CD14-positive monocyte (primary cell): Measurements from ENCODE around the gene CEP120. TPM values are rescaled to one million over a fixed set of nuclear protein-coding genes. Genes with fewer than 3 reads are reported as not detected.

Experiments used
- DNase-seq, 3 donors: peaks; one replicate each; pipeline ENCODE4 v3.0.0-alpha.2; 2011 to 2022
- H2AFZ ChIP-seq: 2 replicates; pipeline ENCODE4 v1.6.0; 2012; ENCODE audit warnings: mild to moderate bottlenecking, low read depth, low read length, inconsistent platforms; ENCODE audit not compliant: insufficient read depth, poor library complexity, severe bottlenecking
- H3K27ac ChIP-seq, 2 donors: 1 replicate in 1 of 2; 2 replicates in 1 of 2; pipeline ENCODE4 v1.5.1; 2012 to 2013; ENCODE audit warnings: low read length in 2 of 2, control low read depth in 1 of 2, inconsistent platforms in 1 of 2, low read depth in 1 of 2, mild to moderate bottlenecking in 1 of 2
- H3K27me3 ChIP-seq, 2 donors: one replicate each; pipeline versions ENCODE4 v1.6.0 to v1.6.1; 2011 to 2013; ENCODE audit warnings: low read length in 2 of 2; ENCODE audit not compliant: control insufficient read depth in 2 of 2, insufficient read depth in 2 of 2
- H3K36me3 ChIP-seq, 2 donors: replicated peaks in 1 of 2; 1 replicate in 1 of 2; 2 replicates in 1 of 2; pipeline versions ENCODE4 v1.5.1 to v1.6.1; 2012 to 2013; ENCODE audit warnings: low read length in 2 of 2, control low read depth in 1 of 2, inconsistent platforms in 1 of 2, mild to moderate bottlenecking in 1 of 2; ENCODE audit not compliant: insufficient read depth in 2 of 2, control insufficient read depth in 1 of 2
- H3K4me1 ChIP-seq, 2 donors: 1 replicate in 1 of 2; 2 replicates in 1 of 2; pipeline versions ENCODE4 v1.5.1 to v1.6.1; 2012 to 2013; ENCODE audit warnings: low read length in 2 of 2, control low read depth in 1 of 2, inconsistent platforms in 1 of 2, mild to moderate bottlenecking in 1 of 2, moderate library complexity in 1 of 2; ENCODE audit not compliant: insufficient read depth in 2 of 2, control insufficient read depth in 1 of 2
- H3K4me2 ChIP-seq: replicated peaks from 2 replicates; pipeline ENCODE3; 2012; ENCODE audit warnings: low read length, moderate library complexity, mild to moderate bottlenecking; ENCODE audit not compliant: poor library complexity, severe bottlenecking; ENCODE audit errors: extremely low read depth
- H3K4me3 ChIP-seq, 3 experiments: fragments of 200-600 bp in 1 of 3; sonication (generic) in 1 of 3; replicated peaks in 1 of 3; 1 replicate in 2 of 3; 2 replicates in 1 of 3; pipeline ENCODE4 v1.5.1; 2011 to 2013; ENCODE audit warnings: low read length in 3 of 3, mild to moderate bottlenecking in 3 of 3, control low read depth in 2 of 3, low read depth in 2 of 3, inconsistent platforms in 1 of 3, moderate library complexity in 1 of 3
- H3K79me2 ChIP-seq: 2 replicates; pipeline ENCODE4 v1.6.0; 2012; ENCODE audit warnings: mild to moderate bottlenecking, control low read depth, inconsistent platforms, low read length, moderate library complexity; ENCODE audit not compliant: insufficient read depth
- H3K9ac ChIP-seq: 2 replicates; pipeline ENCODE4 v1.6.0; 2017; ENCODE audit warnings: low read length, mild to moderate bottlenecking; ENCODE audit not compliant: insufficient read depth, poor library complexity, severe bottlenecking
- H3K9me3 ChIP-seq, 2 donors: replicated peaks in 1 of 2; 1 replicate in 1 of 2; 2 replicates in 1 of 2; pipeline versions ENCODE4 v1.5.1 to v1.6.1; 2012 to 2013; ENCODE audit warnings: low read length in 2 of 2, control low read depth in 1 of 2; ENCODE audit not compliant: control insufficient read depth in 1 of 2, insufficient read depth in 1 of 2
- H4K20me1 ChIP-seq: 2 replicates; pipeline ENCODE4 v1.6.0; 2012; ENCODE audit warnings: mild to moderate bottlenecking, low read length, control low read depth, moderate library complexity; ENCODE audit not compliant: insufficient read depth
- H3K27ac Mint-ChIP-seq, 7 donors: one replicate each; pipeline ENCODE4 v1.8.0; 2020; ENCODE audit warnings: mild to moderate bottlenecking in 7 of 7, mixed read lengths in 7 of 7, moderate library complexity in 6 of 7, inconsistent platforms in 2 of 7
- H3K27me3 Mint-ChIP-seq, 3 donors: one replicate each; pipeline ENCODE4 v1.8.0; 2021 to 2022; ENCODE audit warnings: low read depth in 3 of 3, mild to moderate bottlenecking in 3 of 3, mixed read lengths in 3 of 3, moderate library complexity in 3 of 3, inconsistent platforms in 1 of 3
- H3K36me3 Mint-ChIP-seq, 2 donors: one replicate each; pipeline ENCODE4 v1.8.0; 2020; ENCODE audit warnings: mixed read lengths in 2 of 2, inconsistent platforms in 1 of 2, mild to moderate bottlenecking in 1 of 2
- H3K4me1 Mint-ChIP-seq: one replicate; pipeline ENCODE4 v1.8.0; 2020; ENCODE audit warnings: mild to moderate bottlenecking, mixed read lengths
- H3K4me3 Mint-ChIP-seq, 2 donors: one replicate each; pipeline ENCODE4 v1.8.0; 2020; ENCODE audit warnings: mild to moderate bottlenecking in 2 of 2, mixed read lengths in 2 of 2, moderate library complexity in 1 of 2
- H3K9me3 Mint-ChIP-seq, 7 donors: one replicate each; pipeline ENCODE4 v1.8.0; 2020 to 2022; ENCODE audit warnings: mixed read lengths in 7 of 7, mild to moderate bottlenecking in 6 of 7, moderate library complexity in 6 of 7, inconsistent platforms in 2 of 7
- CTCF ChIP-seq: fragments of 200-600 bp; IDR thresholded peaks from one replicate; pipeline ENCODE4 v1.8.0; 2022; ENCODE audit warnings: antibody characterized with exemption, mild to moderate bottlenecking
- whole genome bisulfite sequencing: methylation state at CpG from one replicate; pipeline ENCODE4 v1.1.5; 2013; ENCODE audit warnings: missing lambda C conversion rate; ENCODE audit not compliant: insufficient coverage; 5-methylcytosine and 5-hydroxymethylcytosine counted together
- intact Hi-C, 2 donors: fragments of 100-400 bp; cut with micrococcal nuclease; formaldehyde crosslinking; loops; one replicate each; pipeline versions ENCODE4 v1.15.0 to v1.15.1; 2023
- polyA plus RNA-seq, 3 donors: library from polyadenylated mRNA; depleted of rRNA in 1 of 3; unstranded in 2 of 3; stranded (reverse) in 1 of 3; fragments of 300-500 nt in 2 of 3; fragments of >200 nt in 1 of 3; fragmentation: Illumina TruSeq in 2 of 3; gene quantifications; 1 replicate in 2 of 3; 2 replicates in 1 of 3; pipeline ENCODE4 v1.2.3, GENCODE V29; 2012 to 2021

Gene CEP120
- polyA plus RNA-seq, 3 donors = 6.4 to 7.2 (median 6.6) TPM

GRCh38 chr5:123448017-123448617, 24.9 kb upstream of the CEP120 start:
- Histone ChIP-seq H4K20me1 (no peaks in the 10 kb centered on the region), H3K4me3 (no peak overlapping the region), H3K9ac (no peak overlapping the region), H3K27me3 (no peaks in the 10 kb centered on the region), H2AFZ (no peak overlapping the region), H3K4me1 (peaks cover 10 to 11% of the 10 kb centered on the region in 2 donors), H3K9me3 (no peaks in the 10 kb centered on the region), H3K4me2 (no peak overlapping the region), H3K27ac (no peak overlapping the region), H3K79me2 (no peaks in the 10 kb centered on the region), H3K36me3 (no peaks in the 10 kb centered on the region)
- no peak for DNase-seq
- no peak for TF ChIP-seq CTCF
- 100% methylated on average over 1 of the region's 3 CpGs for WGBS
- H3K4me1 Mint-ChIP-seq = peaks cover 16% of the 10 kb centered on the region
- no peak overlapping the region for H3K4me3 Mint-ChIP-seq
- intact Hi-C loops = no loop called here
- no peaks in the 10 kb centered on the region for H3K36me3 Mint-ChIP-seq
- H3K27me3 Mint-ChIP-seq = peaks cover 0 to 3% (median 0%) of the 10 kb centered on the region in 3 donors
- peaks cover 0 to 2% (median 0%) of the 10 kb centered on the region in 7 donors for H3K9me3 Mint-ChIP-seq
- H3K27ac Mint-ChIP-seq = no peak overlapping the region

- H3K4me2 ChIP-seq = no peak overlapping the region
- intact Hi-C loops = no loop called here
- H3K27ac ChIP-seq = no peak overlapping the region
- no peaks in the 10 kb centered on the region for H3K36me3 Mint-ChIP-seq
- WGBS = no CpG with 5 or more reads among the region's 3 CpGs
- H3K27ac Mint-ChIP-seq = no peak overlapping the region
- H3K36me3 ChIP-seq = no peaks in the 10 kb centered on the region
- no peak for DNase-seq
- peaks cover 0 to 3% (median 0%) of the 10 kb centered on the region in 3 donors for H3K27me3 Mint-ChIP-seq
- peaks cover 0 to 2% (median 0%) of the 10 kb centered on the region in 7 donors for H3K9me3 Mint-ChIP-seq
- no peaks in the 10 kb centered on the region for H4K20me1 ChIP-seq
- peaks cover 3% of the 10 kb centered on the region for H3K4me1 Mint-ChIP-seq
- H3K4me3 Mint-ChIP-seq = no peak overlapping the region
- no peaks in the 10 kb centered on the region for H3K79me2 ChIP-seq
- no peak for TF ChIP-seq CTCF
- H3K27me3 ChIP-seq = no peaks in the 10 kb centered on the region
- H3K9ac ChIP-seq = no peak overlapping the region
- no peak overlapping the region for H3K4me3 ChIP-seq
- H3K9me3 ChIP-seq = no peaks in the 10 kb centered on the region
- peaks cover 2 to 3% of the 10 kb centered on the region in 2 donors for H3K4me1 ChIP-seq
- no peak overlapping the region for H2AFZ ChIP-seq
Observed at GRCh38 chr5:123444016-123444415, 20.8 kb upstream of the CEP120 start.
